ENCODE measurements around the gene CHTF18.
"Not testable (repeated sequence)": the region's sequence is repeated elsewhere in the genome, so short reads cannot be mapped to it uniquely, and the experiment has no call there.

The CHTF18 gene

GRCh38 chr16:776298-776697, 12.1 kb upstream of the CHTF18 start:
- not testable (repeated sequence) for DNase-seq (ENCODE audit: low read depth)

- DNase-seq (ENCODE audit: low read depth), result no peak
Observed at GRCh38 chr16:776824-777223, 11.6 kb upstream of the CHTF18 start.

- DNase-seq (ENCODE audit: low read depth), result no peak
Observed at GRCh38 chr16:777826-778225, 10.6 kb upstream of the CHTF18 start.

GRCh38 chr16:778447-778846, 10.0 kb upstream of the CHTF18 start:
- DNase-seq (ENCODE audit: low read depth), result no peak

- no peak for DNase-seq (ENCODE audit: low read depth)
Observed at GRCh38 chr16:778909-779527, 9.4 kb upstream of the CHTF18 start.

- no peak for DNase-seq (ENCODE audit: low read depth)
Observed at GRCh38 chr16:779561-779960, 8.9 kb upstream of the CHTF18 start.

- no peak for DNase-seq (ENCODE audit: low read depth)
Observed at GRCh38 chr16:780296-780695, 8.1 kb upstream of the CHTF18 start.

- no peak for DNase-seq (ENCODE audit: low read depth)
Observed at GRCh38 chr16:781346-782010, 6.9 kb upstream of the CHTF18 start.

GRCh38 chr16:782258-782657, 6.2 kb upstream of the CHTF18 start:
- DNase-seq (ENCODE audit: low read depth), result no peak

- no peak for DNase-seq (ENCODE audit: low read depth)
Observed at GRCh38 chr16:782766-783403, 5.5 kb upstream of the CHTF18 start.

- DNase-seq (ENCODE audit: low read depth), result no peak
Observed at GRCh38 chr16:783404-784161, 4.8 kb upstream of the CHTF18 start.

GRCh38 chr16:784431-784830, 4.0 kb upstream of the CHTF18 start:
- DNase-seq (ENCODE audit: low read depth), result no peak

- DNase-seq (ENCODE audit: low read depth), result peak; percentile 57
Observed at GRCh38 chr16:785563-786535, 2.6 kb upstream of the CHTF18 start.

- no peak for DNase-seq (ENCODE audit: low read depth)
Observed at GRCh38 chr16:787321-787966, 976 bp upstream of the CHTF18 start.

- no peak for DNase-seq (ENCODE audit: low read depth)
Observed at GRCh38 chr16:787978-788398, 432 bp upstream of the CHTF18 start, which contains the start of gene RPUSD1. RPUSD1 (minus strand) TSS chr16:788381; CDS start chr16:787737, 644 bp downstream.

- DNase-seq (ENCODE audit: low read depth), result no peak
Observed at GRCh38 chr16:789191-789850, 901 bp downstream of the CHTF18 start.

GRCh38 chr16:790086-790485, 1.7 kb downstream of the CHTF18 start:
- no peak for DNase-seq (ENCODE audit: low read depth)

- DNase-seq (ENCODE audit: low read depth), result no peak
Observed at GRCh38 chr16:791131-791530, 2.7 kb downstream of the CHTF18 start.

- no peak for DNase-seq (ENCODE audit: low read depth)
Observed at GRCh38 chr16:792221-792995, 4.0 kb downstream of the CHTF18 start.

GRCh38 chr16:793414-793813, 5.0 kb downstream of the CHTF18 start:
- no peak for DNase-seq (ENCODE audit: low read depth)
